ENCODE data around the gene NTRK3. TPM values are rescaled to one million over a fixed set of nuclear protein-coding genes. Genes with fewer than 3 reads are reported as not detected.
A peak's percentile ranks its signal among the peaks of the same experiment; 100 is the strongest.

NTRK3 gene
- total and polyA plus RNA-seq, 12 donors = 1.6 to 8.5 (median 3.3) TPM

- intact Hi-C loops (cut with DNase I) = no loop called here
Observed at GRCh38 chr15:87907676-87908446, 348.7 kb downstream of the NTRK3 start.

GRCh38 chr15:87906444-87906843 is 350.1 kb downstream of the NTRK3 start:
- H3K27me3 ChIP-seq = no peaks in the 10 kb centered on the region
- no peaks in the 10 kb centered on the region for H3K9me3 ChIP-seq (replicated peaks in 1 of 3)
- intact Hi-C loops (cut with DNase I) = no loop called here
- H3K36me3 ChIP-seq (replicated peaks in 1 of 2) = no peaks in the 10 kb centered on the region
- no peak overlapping the region for H3K27ac ChIP-seq
- no peak for DNase-seq
- WGBS, 4 donors = 71 to 78% (median 73%) methylated on average over 6 of the region's 6 CpGs
- H3K4me1 ChIP-seq (replicated peaks in 1 of 2) = no peaks in the 10 kb centered on the region
- no peak for TF ChIP-seq CTCF (IDR thresholded peaks at IDR 0.05)
- no peak for TF ChIP-seq POLR2A (IDR thresholded peaks at IDR 0.05)
- no peak overlapping the region for H3K4me3 ChIP-seq

More at GRCh38 chr15:87907676-87908446, 348.7 kb downstream of the NTRK3 start:
- Histone ChIP-seq H3K4me1 (replicated peaks in 1 of 2) (no peaks in the 10 kb centered on the region), H3K27ac (no peak overlapping the region), H3K27me3 (no peaks in the 10 kb centered on the region), H3K36me3 (replicated peaks in 1 of 2) (no peaks in the 10 kb centered on the region), H3K4me3 (no peak overlapping the region), H3K9me3 (replicated peaks in 1 of 3) (no peaks in the 10 kb centered on the region)
- WGBS, 4 donors = 68 to 76% (median 74%) methylated on average over 6 to 8 of the region's 8 CpGs
- no peak for DNase-seq
- TF ChIP-seq CTCF (IDR thresholded peaks at IDR 0.05) (no peak), POLR2A (IDR thresholded peaks at IDR 0.05) (no peak)

GRCh38 chr15:87902772-87903426 is 353.6 kb downstream of the NTRK3 start:
- 70 to 82% (median 76%) methylated on average over 9 to 10 of the region's 10 CpGs for WGBS, 4 donors
- Histone ChIP-seq H3K9me3 (replicated peaks in 1 of 3) (no peaks in the 10 kb centered on the region), H3K27ac (peak overlapping the region in 2 of 5 donors; percentile 34 to 61), H3K36me3 (replicated peaks in 1 of 2) (no peaks in the 10 kb centered on the region), H3K4me3 (no peak overlapping the region), H3K4me1 (replicated peaks in 1 of 2) (no peaks in the 10 kb centered on the region), H3K27me3 (no peaks in the 10 kb centered on the region)
- TF ChIP-seq POLR2A (IDR thresholded peaks at IDR 0.05) = no peak
- TF ChIP-seq CTCF (IDR thresholded peaks at IDR 0.05) = no peak
- DNase-seq = peak in 6 of 7 donors; percentile 15 to 60 (median 26)
- intact Hi-C loops (cut with DNase I) = no loop called here

- no peaks in the 10 kb centered on the region for H3K4me1 ChIP-seq (replicated peaks in 1 of 2)
- H3K27me3 ChIP-seq = no peaks in the 10 kb centered on the region
- no peak for DNase-seq
- no peaks in the 10 kb centered on the region for H3K9me3 ChIP-seq (replicated peaks in 1 of 3)
- H3K36me3 ChIP-seq (replicated peaks in 1 of 2) = no peaks in the 10 kb centered on the region
- TF ChIP-seq POLR2A (IDR thresholded peaks at IDR 0.05) = no peak
- no peak for TF ChIP-seq CTCF (IDR thresholded peaks at IDR 0.05)
- WGBS, 4 donors = 53 to 74% (median 61%) methylated on average over 3 of the region's 3 CpGs
- intact Hi-C loops (cut with DNase I) = no loop called here
- no peak overlapping the region for H3K4me3 ChIP-seq
- peak overlapping the region in 2 of 5 donors; percentile 34 to 52 for H3K27ac ChIP-seq
Observed at GRCh38 chr15:87901926-87902690, 354.4 kb downstream of the NTRK3 start.
